IMR-90 (cell line): ENCODE results near the gene RAB4B. TPM values are rescaled to one million over a fixed set of nuclear protein-coding genes. Genes with fewer than 3 reads are reported as not detected.

Experiments used
- ATAC-seq: fragments of 200-7000 bp; cut with Tn5 transposase; 2 replicates; pipeline ENCODE4 v1.9.1; 2020; ENCODE audit warnings: low read depth, mild to moderate bottlenecking, moderate library complexity
- BruUV-seq: library from RNA; stranded (reverse); fragments of 400-500 nt; replicated peaks from 2 replicates; lab custom pipeline; 2021; lab: Mats Ljungman, UMichigan
- CTCF ChIA-PET: fragments of 300-600 bp; formaldehyde crosslinking; extraction: SDS; loops from one replicate; lab custom pipeline; 2021; ENCODE audit warnings: antibody characterized with exemption; lab: Yijun Ruan, JAX
- POLR2A ChIA-PET: fragments of 300-600 bp; sonication (Branson Sonifier 250); formaldehyde crosslinking; loops from one replicate; lab custom pipeline; 2022; ENCODE audit warnings: antibody characterized with exemption; ENCODE audit not compliant: unreplicated experiment; lab: Charles Lee
- DNase-seq: peaks from one replicate; pipeline ENCODE4 v3.0.0; 2013
- H2AFZ ChIP-seq: replicated peaks from 2 replicates; pipeline ENCODE3; 2013; ENCODE audit warnings: low read length, mild to moderate bottlenecking; ENCODE audit not compliant: poor library complexity
- H2AK5ac ChIP-seq: 2 replicates; pipeline ENCODE4 v1.6.1; 2013; ENCODE audit warnings: low read depth, low read length, inconsistent platforms
- H2AK9ac ChIP-seq: replicated peaks from 2 replicates; pipeline ENCODE3; 2013; ENCODE audit warnings: mild to moderate bottlenecking, low read depth, low read length, moderate library complexity; ENCODE audit not compliant: poor library complexity
- H2BK120ac ChIP-seq: 2 replicates; pipeline ENCODE4 v1.6.1; 2013; ENCODE audit warnings: low read depth, low read length, inconsistent platforms
- H2BK15ac ChIP-seq: 3 replicates; pipeline ENCODE4 v1.6.1; 2013; ENCODE audit warnings: low read depth, low read length, inconsistent platforms
- H2BK20ac ChIP-seq: 2 replicates; pipeline ENCODE4 v1.6.1; 2013; ENCODE audit warnings: low read depth, mild to moderate bottlenecking, inconsistent platforms, low read length, moderate library complexity
- H2BK5ac ChIP-seq: 2 replicates; pipeline ENCODE4 v1.6.1; 2013; ENCODE audit warnings: mild to moderate bottlenecking, low read depth, low read length, inconsistent platforms; ENCODE audit not compliant: poor library complexity, severe bottlenecking
- H3K14ac ChIP-seq: replicated peaks from 2 replicates; pipeline ENCODE4 v1.6.1; 2013; ENCODE audit warnings: low read depth, low read length, inconsistent platforms
- H3K18ac ChIP-seq: 2 replicates; pipeline ENCODE4 v1.6.1; 2013; ENCODE audit warnings: low read depth, low read length, control low read depth
- H3K23ac ChIP-seq: 2 replicates; pipeline ENCODE4 v1.6.1; 2013; ENCODE audit warnings: low read depth, low read length, inconsistent platforms
- H3K27ac ChIP-seq: 2 replicates; pipeline ENCODE4 v1.5.1; 2013; ENCODE audit warnings: mild to moderate bottlenecking, control low read depth, low read length; ENCODE audit not compliant: insufficient read depth
- H3K27me3 ChIP-seq: 2 replicates; pipeline ENCODE4 v1.6.1; 2013; ENCODE audit warnings: low read length; ENCODE audit not compliant: control insufficient read depth, insufficient read depth
- H3K36me3 ChIP-seq: 2 replicates; pipeline ENCODE4 v1.6.1; 2013; ENCODE audit warnings: low read length, mixed read lengths; ENCODE audit not compliant: control insufficient read depth, insufficient read depth
- H3K4ac ChIP-seq: 2 replicates; pipeline ENCODE4 v1.6.1; 2013; ENCODE audit warnings: low read depth, low read length, inconsistent platforms
- H3K4me1 ChIP-seq: 2 replicates; pipeline ENCODE4 v1.6.1; 2013; ENCODE audit warnings: low read length, mixed read lengths; ENCODE audit not compliant: control insufficient read depth, insufficient read depth
- H3K4me2 ChIP-seq: 2 replicates; pipeline ENCODE4 v1.6.1; 2013; ENCODE audit warnings: low read depth, mild to moderate bottlenecking, control low read depth, low read length, moderate library complexity
- H3K4me3 ChIP-seq: 2 replicates; pipeline ENCODE4 v1.5.1; 2013; ENCODE audit warnings: low read depth, mild to moderate bottlenecking, control low read depth, low read length, moderate library complexity; ENCODE audit not compliant: insufficient read depth
- H3K56ac ChIP-seq: 2 replicates; pipeline ENCODE4 v1.6.1; 2013; ENCODE audit warnings: low read length, inconsistent platforms; ENCODE audit not compliant: insufficient read depth; ENCODE audit errors: extremely low read depth
- H3K79me1 ChIP-seq, 2 experiments: 2 replicates each; pipeline ENCODE4 v1.6.1; 2013; ENCODE audit warnings: low read length in 2 of 2, inconsistent platforms in 1 of 2, low read depth in 1 of 2
- H3K9ac ChIP-seq: 2 replicates; pipeline ENCODE4 v1.6.1; 2013; ENCODE audit warnings: low read depth, low read length, control low read depth
- H3K9me1 ChIP-seq: 2 replicates; pipeline ENCODE4 v1.6.1; 2013; ENCODE audit warnings: low read length, inconsistent platforms; ENCODE audit not compliant: insufficient read depth
- H3K9me3 ChIP-seq: 2 replicates; pipeline ENCODE4 v1.6.1; 2013; ENCODE audit warnings: low read length; ENCODE audit not compliant: control insufficient read depth, insufficient read depth
- H4K20me1 ChIP-seq: 2 replicates; pipeline ENCODE4 v1.6.1; 2013; ENCODE audit warnings: low read length, inconsistent platforms; ENCODE audit not compliant: insufficient read depth
- H4K5ac ChIP-seq: 2 replicates; pipeline ENCODE4 v1.6.1; 2013; ENCODE audit warnings: mild to moderate bottlenecking, low read depth, low read length, control low read depth
- H4K8ac ChIP-seq, 2 experiments: 2 replicates each; pipeline ENCODE4 v1.6.1; 2013; ENCODE audit warnings: low read depth in 2 of 2, low read length in 2 of 2, control low read depth in 1 of 2, inconsistent platforms in 1 of 2
- H4K91ac ChIP-seq: 2 replicates; pipeline ENCODE4 v1.6.1; 2013; ENCODE audit warnings: low read depth, low read length, inconsistent platforms; ENCODE audit not compliant: insufficient read depth
- CEBPB ChIP-seq: IDR thresholded peaks from 2 replicates; pipeline ENCODE4 v1.6.1; 2012; ENCODE audit warnings: low read depth, low read length, improper control_type of control experiment
- ELK1 ChIP-seq: fragments of 150-350 bp; IDR thresholded peaks from 2 replicates; pipeline ENCODE4 v1.6.1; 2016; ENCODE audit warnings: low read depth, mild to moderate bottlenecking, low read length, moderate library complexity, borderline replicate concordance
- WGBS, 2 experiments: methylation state at CpG; one replicate each; pipeline versions ENCODE4 v1.1.5 to v1.1.7; 2013; ENCODE audit warnings: missing lambda C conversion rate in 2 of 2; ENCODE audit not compliant: insufficient read length in 1 of 2; ENCODE audit errors: extremely low coverage in 2 of 2; 5-methylcytosine and 5-hydroxymethylcytosine counted together
- dilution Hi-C: fragments of 300-500 bp; cut with HindIII; formaldehyde crosslinking; loops from one replicate; pipeline ENCODE4 v1.14.3; 2018; ENCODE audit warnings: low sequenced_read_pairs; ENCODE audit not compliant: unreplicated experiment
- in situ Hi-C: fragments of 300-500 bp; cut with MboI; formaldehyde crosslinking; loops from 3 replicates; pipeline ENCODE4 v1.14.3; 2019; ENCODE audit warnings: low sequenced_read_pairs, inconsistent platforms, mixed read lengths
- intact Hi-C: fragments of 100-400 bp; cut with micrococcal nuclease; formaldehyde crosslinking; loops from 2 replicates; pipeline ENCODE4 v1.10.0; 2022
- polyA plus RNA-seq, 3 experiments: library from polyadenylated mRNA; depleted of rRNA; stranded (reverse); fragments of >200 nt; gene quantifications; 2 replicates each; pipeline ENCODE4 v1.2.3, GENCODE V29; 2012; ENCODE audit warnings: low replicate concordance in 1 of 3
- total RNA-seq: library from RNA; depleted of rRNA; stranded (reverse); fragments of >200 nt; gene quantifications from 2 replicates; pipeline ENCODE4 v1.2.3, GENCODE V29; 2012

Gene RAB4B
- total and polyA plus RNA-seq, 2 of the 4 experiments (the other 2 are of a cell fraction) = 7.9 to 21.4 TPM

- Histone ChIP-seq H3K23ac (no peak overlapping the region), H4K91ac (no peak overlapping the region), H3K56ac (no peak overlapping the region), H2AFZ (peak overlapping the region; percentile 7), H4K20me1 (no peaks in the 10 kb centered on the region), H3K4me2 (no peak overlapping the region), H3K18ac (no peak overlapping the region), H3K27me3 (no peaks in the 10 kb centered on the region), H3K4me3 (no peak overlapping the region), H4K8ac (no peak overlapping the region), H3K9me3 (no peaks in the 10 kb centered on the region), H3K79me1 (no peaks in the 10 kb centered on the region; a peak in 1 of 4 replicates), H3K27ac (no peak overlapping the region), H2BK20ac (no peak overlapping the region), H2AK9ac (peak overlapping the region; percentile 55), H3K4me1 (no peaks in the 10 kb centered on the region), H3K9me1 (no peaks in the 10 kb centered on the region), H3K36me3 (peaks cover 36% of the 10 kb centered on the region), H3K14ac (no peak overlapping the region), H2AK5ac (no peak overlapping the region), H2BK15ac (no peak overlapping the region), H4K5ac (no peak overlapping the region), H2BK120ac (no peak overlapping the region), H3K9ac (no peak overlapping the region), H2BK5ac (no peak overlapping the region), H3K4ac (no peak overlapping the region)
- TF ChIP-seq CEBPB (no peak), ELK1 (no peak)
- WGBS, 2 experiments = 92% methylated on average over 16 of the region's 22 CpGs; no CpG with 5 or more reads in 1 of the 2 experiments
- intact Hi-C loops = no loop called here
- in situ Hi-C loops = no loop called here
- no TSS peak for BruUV-seq
- ATAC-seq (no peak), DNase-seq (no peak)
- dilution Hi-C loops = no loop called here
- CTCF ChIA-PET = no interaction called here
- POLR2A ChIA-PET = no interaction called here
Observed at GRCh38 chr19:40739030-40739839, 38.8 kb upstream of the RAB4B start.
